Uterus (tissue), 4 donors: ENCODE results near the gene MT1E. TPM values are rescaled to one million over a fixed set of nuclear protein-coding genes. Genes with fewer than 3 reads are reported as not detected.

Experiments
- DNase-seq, 2 donors: peaks; one replicate each; pipeline ENCODE4 v3.0.0-alpha.2; 2019 to 2020
- H3K27ac ChIP-seq, 2 donors: fragments of 200-600 bp; sonication (generic); 1 replicate in 1 of 2; 2 replicates in 1 of 2; pipeline ENCODE4 v1.5.1; 2016 to 2018
- H3K27me3 ChIP-seq, 2 donors: fragments of 200-600 bp; sonication (generic); one replicate each; pipeline ENCODE4 v1.5.1; 2018 to 2019; ENCODE audit warnings: control low read depth in 1 of 2
- H3K36me3 ChIP-seq, 2 donors: fragments of 200-600 bp; sonication (generic); one replicate each; pipeline ENCODE4 v1.5.1; 2019; ENCODE audit warnings: control low read depth in 1 of 2
- H3K4me1 ChIP-seq, 2 donors: fragments of 200-600 bp; sonication (generic); one replicate each; pipeline ENCODE4 v1.5.1; 2018 to 2019; ENCODE audit warnings: control low read depth in 1 of 2
- H3K4me3 ChIP-seq, 2 donors: fragments of 200-600 bp; sonication (generic); 1 replicate in 1 of 2; 2 replicates in 1 of 2; pipeline ENCODE4 v1.5.1; 2018 to 2019; ENCODE audit warnings: mild to moderate bottlenecking in 1 of 2
- H3K9me3 ChIP-seq, 2 donors: fragments of 200-600 bp; sonication (generic); one replicate each; pipeline ENCODE4 v1.5.1; 2019; ENCODE audit warnings: control low read depth in 1 of 2
- POLR2A ChIP-seq, 2 donors: fragments of 450-650 bp; IDR thresholded peaks; one replicate each; pipeline ENCODE4 v1.6.1; 2016; ENCODE audit warnings: antibody characterized with exemption in 2 of 2, mild to moderate bottlenecking in 1 of 2, moderate library complexity in 1 of 2
- intact Hi-C: fragments of 100-400 bp; cut with DNase I; formaldehyde crosslinking; loops from one replicate; pipeline ENCODE4 v1.15.1; 2023; ENCODE audit warnings: low total_unique reads
- total RNA-seq, 4 donors: library from RNA; depleted of rRNA in 3 of 4; stranded (reverse); fragments of >200 nt in 3 of 4; gene quantifications; one replicate each; pipeline versions ENCODE4 v1.1.0 to v1.2.4, GENCODE V29; 2014 to 2023
- TF ChIP-seq, protein P1 (sequence below), 4 experiments: fragments of 200-600 bp in 2 of 4; fragments of 450-650 bp in 2 of 4; sonication (generic) in 2 of 4; IDR thresholded peaks; one replicate each; pipeline ENCODE4 v1.5.1; 2016 to 2019; ENCODE audit warnings: antibody characterized with exemption in 4 of 4, mild to moderate bottlenecking in 2 of 4, moderate library complexity in 1 of 4
- donor health status: DM: yes; HTN: yes; CAD: no.

The MT1E gene
- total RNA-seq, 4 donors from 2014 or later = 0.48 to 51.9 (median 51.2) TPM; not detected in 1

- Histone ChIP-seq H3K4me1 (peaks cover 7 to 14% of the 10 kb centered on the region in 2 donors), H3K27me3 (no peaks in the 10 kb centered on the region), H3K27ac (peak overlapping the region; percentile 95 to 97), H3K9me3 (no peaks in the 10 kb centered on the region), H3K36me3 (no peaks in the 10 kb centered on the region), H3K4me3 (no peak overlapping the region)
- peak in 1 of 2 donors; percentile 9 for TF ChIP-seq POLR2A (IDR thresholded peaks at IDR 0.05)
- TF ChIP-seq, protein P1, sequence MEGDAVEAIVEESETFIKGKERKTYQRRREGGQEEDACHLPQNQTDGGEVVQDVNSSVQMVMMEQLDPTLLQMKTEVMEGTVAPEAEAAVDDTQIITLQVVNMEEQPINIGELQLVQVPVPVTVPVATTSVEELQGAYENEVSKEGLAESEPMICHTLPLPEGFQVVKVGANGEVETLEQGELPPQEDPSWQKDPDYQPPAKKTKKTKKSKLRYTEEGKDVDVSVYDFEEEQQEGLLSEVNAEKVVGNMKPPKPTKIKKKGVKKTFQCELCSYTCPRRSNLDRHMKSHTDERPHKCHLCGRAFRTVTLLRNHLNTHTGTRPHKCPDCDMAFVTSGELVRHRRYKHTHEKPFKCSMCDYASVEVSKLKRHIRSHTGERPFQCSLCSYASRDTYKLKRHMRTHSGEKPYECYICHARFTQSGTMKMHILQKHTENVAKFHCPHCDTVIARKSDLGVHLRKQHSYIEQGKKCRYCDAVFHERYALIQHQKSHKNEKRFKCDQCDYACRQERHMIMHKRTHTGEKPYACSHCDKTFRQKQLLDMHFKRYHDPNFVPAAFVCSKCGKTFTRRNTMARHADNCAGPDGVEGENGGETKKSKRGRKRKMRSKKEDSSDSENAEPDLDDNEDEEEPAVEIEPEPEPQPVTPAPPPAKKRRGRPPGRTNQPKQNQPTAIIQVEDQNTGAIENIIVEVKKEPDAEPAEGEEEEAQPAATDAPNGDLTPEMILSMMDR (IDR thresholded peaks at IDR 0.05) = no peak
- DNase-seq = peak; percentile 80 to 92
- intact Hi-C loops = no loop called here
Measured at GRCh38 chr16:56607109-56607618, 18.4 kb upstream of the MT1E start.

GRCh38 chr16:56607675-56608042 lies 17.9 kb upstream of the MT1E start:
- TF ChIP-seq, protein P1 (IDR thresholded peaks at IDR 0.05) = no peak
- TF ChIP-seq POLR2A (IDR thresholded peaks at IDR 0.05) = no peak

GRCh38 chr16:56608043-56608875 lies 17.3 kb upstream of the MT1E start, which contains the start of gene MT2A:
TSS of gene MT2A (plus strand) at chr16:56608584. CDS start at chr16:56608656, 72 bp downstream.
- H3K27ac ChIP-seq = peak within 1 kb of the TSS; percentile 95 to 97
- no peaks in the 10 kb centered on the region for H3K9me3 ChIP-seq
- peaks cover 7 to 14% of the 10 kb centered on the region in 2 donors for H3K4me1 ChIP-seq
- H3K27me3 ChIP-seq = no peaks in the 10 kb centered on the region
- H3K4me3 ChIP-seq = peak within 1 kb of the TSS; percentile 49 to 58
- H3K36me3 ChIP-seq = no peaks in the 10 kb centered on the region
- intact Hi-C loops = no loop called here
- TF ChIP-seq, protein P1 (IDR thresholded peaks at IDR 0.05) = peak in 2 of 4 experiments; percentile 3 to 24
- peak; percentile 78 to 90 for TF ChIP-seq POLR2A (IDR thresholded peaks at IDR 0.05)
- peak; percentile 93 to 94 for DNase-seq

More at GRCh38 chr16:56607675-56608042, 17.9 kb upstream of the MT1E start:
- intact Hi-C loops = no loop called here
- Histone ChIP-seq H3K36me3 (no peaks in the 10 kb centered on the region), H3K9me3 (no peaks in the 10 kb centered on the region), H3K4me1 (peaks cover 7 to 14% of the 10 kb centered on the region in 2 donors), H3K27me3 (no peaks in the 10 kb centered on the region), H3K27ac (peak overlapping the region; percentile 95 to 97), H3K4me3 (peak overlapping the region in 1 of 2 donors; percentile 49)
- no peak for DNase-seq

DNA sequence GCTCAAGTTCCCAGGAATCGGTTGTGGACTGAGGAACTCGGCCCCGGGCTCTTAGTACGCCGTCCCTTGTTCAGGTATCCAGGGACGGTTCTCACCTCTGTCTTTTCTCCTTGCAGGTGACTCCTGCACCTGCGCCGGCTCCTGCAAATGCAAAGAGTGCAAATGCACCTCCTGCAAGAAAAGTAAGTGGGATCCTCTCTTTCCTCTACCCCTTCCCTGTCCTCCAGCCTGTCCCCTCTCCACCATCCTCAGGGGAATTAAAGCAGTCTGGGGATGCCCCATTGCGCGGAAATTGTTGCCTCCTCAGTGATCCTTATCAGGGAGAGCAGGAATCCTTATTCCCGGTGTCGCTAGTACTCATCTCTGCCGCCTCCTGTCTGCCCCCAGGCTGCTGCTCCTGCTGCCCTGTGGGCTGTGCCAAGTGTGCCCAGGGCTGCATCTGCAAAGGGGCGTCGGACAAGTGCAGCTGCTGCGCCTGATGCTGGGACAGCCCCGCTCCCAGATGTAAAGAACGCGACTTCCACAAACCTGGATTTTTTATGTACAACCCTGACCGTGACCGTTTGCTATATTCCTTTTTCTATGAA lies 16.6 kb upstream of the MT1E start:
- TF ChIP-seq, protein P1 (IDR thresholded peaks at IDR 0.05) = no peak
- no peak for TF ChIP-seq POLR2A (IDR thresholded peaks at IDR 0.05)
- peak overlapping the region; percentile 49 to 58 for H3K4me3 ChIP-seq
- DNase-seq = no peak
- intact Hi-C loops = no loop called here
- H3K27ac ChIP-seq = peak overlapping the region; percentile 95 to 97
- H3K9me3 ChIP-seq = no peaks in the 10 kb centered on the region
- no peaks in the 10 kb centered on the region for H3K27me3 ChIP-seq
- H3K4me1 ChIP-seq = peaks cover 7 to 14% of the 10 kb centered on the region in 2 donors
- H3K36me3 ChIP-seq = no peaks in the 10 kb centered on the region
